Natural killer cell treated with Interleukin-12 subunit alpha and Interleukin-12 subunit beta and Interleukin-15 and Interleukin-18, amount 100 ng/mL, for 72 hours (primary cell): Measurements from ENCODE around the gene SYNE1. TPM values are rescaled to one million over a fixed set of nuclear protein-coding genes. Genes with fewer than 3 reads are reported as not detected.
"Not testable (repeated sequence)": the region's sequence is repeated elsewhere in the genome, so short reads cannot be mapped to it uniquely, and the experiment has no call there.

Source experiments
- ATAC-seq, 2 donors: fragments of 150-1000 bp; cut with Tn5 transposase in 1 of 2; sonication (Bioruptor Pico), chemical (Tn5 transposase) in 1 of 2; 2 replicates each; pipeline ENCODE4 v1.10.0; 2021
- DNase-seq: peaks from one replicate; pipeline ENCODE4 v3.0.0; 2022; ENCODE audit warnings: low spot score
- H3K27ac Mint-ChIP-seq, 2 donors: 1 replicate in 1 of 2; 2 replicates in 1 of 2; pipeline ENCODE4 v1.8.0; 2022; ENCODE audit warnings: mixed read lengths in 2 of 2, mild to moderate bottlenecking in 1 of 2, moderate library complexity in 1 of 2
- H3K27me3 Mint-ChIP-seq, 2 donors: 1 replicate in 1 of 2; 2 replicates in 1 of 2; pipeline ENCODE4 v1.8.0; 2022; ENCODE audit warnings: mixed read lengths in 2 of 2
- H3K36me3 Mint-ChIP-seq: one replicate; pipeline ENCODE4 v1.8.0; 2022; ENCODE audit warnings: mixed read lengths
- H3K4me1 Mint-ChIP-seq, 2 donors: 1 replicate in 1 of 2; 2 replicates in 1 of 2; pipeline ENCODE4 v1.8.0; 2022; ENCODE audit warnings: low read depth in 2 of 2, mixed read lengths in 2 of 2, mild to moderate bottlenecking in 1 of 2
- H3K4me3 Mint-ChIP-seq: one replicate; pipeline ENCODE4 v1.8.0; 2022; ENCODE audit warnings: mixed read lengths
- H3K9me3 Mint-ChIP-seq: 2 replicates; pipeline ENCODE4 v1.8.0; 2022; ENCODE audit warnings: mixed read lengths
- total RNA-seq, 2 donors: library from RNA; stranded (reverse); gene quantifications; one replicate each; pipeline ENCODE4 v1.2.3, GENCODE V29; 2022

The SYNE1 gene
- total RNA-seq, 2 donors from 2014 or later = 30.6 to 61.2 TPM

DNA sequence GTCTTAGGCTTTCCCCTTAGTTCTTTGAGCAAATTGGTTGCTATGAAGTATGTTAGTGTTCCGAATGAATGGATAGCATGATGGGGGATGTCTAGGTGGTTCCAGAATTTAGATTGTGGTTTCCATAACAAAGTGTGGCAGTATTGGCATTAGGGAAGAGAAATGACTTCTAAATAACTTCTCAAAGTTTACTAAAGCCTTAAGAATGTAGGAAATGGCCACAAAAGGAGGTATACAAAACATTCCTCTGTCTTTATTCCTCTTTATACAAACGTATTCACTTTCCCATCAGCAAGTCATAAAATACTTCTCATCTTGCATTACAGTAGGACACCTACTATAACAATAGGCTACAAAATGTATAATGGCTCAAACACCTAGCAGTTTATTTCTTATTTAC, 550.1 kb downstream of the SYNE1 start:
- Mint-ChIP-seq H3K27ac (no peak overlapping the region), H3K4me1 (no peaks in the 10 kb centered on the region), H3K27me3 (peaks cover under 1 to 5% of the 10 kb centered on the region in 2 donors), H3K9me3 (no peaks in the 10 kb centered on the region), H3K4me3 (no peak overlapping the region), H3K36me3 (no peaks in the 10 kb centered on the region)
- no peak for DNase-seq
- no peak for ATAC-seq

DNA sequence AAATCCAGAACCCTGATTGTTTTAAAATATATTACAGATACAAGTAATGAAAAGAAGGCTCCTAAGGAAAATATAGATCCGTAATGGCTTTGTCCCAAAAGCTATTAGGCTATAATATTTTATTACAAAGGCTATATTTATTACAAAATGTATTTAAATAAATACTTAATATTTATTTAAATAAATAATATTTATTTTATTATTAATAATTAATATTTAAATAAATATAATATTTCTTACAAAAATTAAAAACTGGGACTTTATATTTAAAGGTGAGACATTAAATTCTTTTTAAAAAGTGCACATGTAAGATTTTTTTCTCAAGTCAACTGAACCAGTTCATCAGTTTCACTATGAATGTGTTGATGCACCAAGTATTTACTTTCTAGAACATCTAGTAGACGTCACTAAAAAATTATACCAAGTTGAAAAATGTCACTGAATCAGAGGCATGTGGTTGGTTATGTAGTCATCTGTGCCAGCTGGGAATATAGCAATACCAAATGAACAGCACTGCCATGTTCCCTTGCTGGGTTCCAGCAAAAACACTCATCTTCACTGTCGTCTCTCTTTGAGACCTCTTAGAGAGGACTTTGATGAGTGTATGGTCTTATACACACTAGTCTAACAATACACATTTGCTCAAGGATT, 550.8 kb downstream of the SYNE1 start:
- ATAC-seq = no peak
- H3K4me3 Mint-ChIP-seq = no peak overlapping the region
- DNase-seq = no peak

DNA sequence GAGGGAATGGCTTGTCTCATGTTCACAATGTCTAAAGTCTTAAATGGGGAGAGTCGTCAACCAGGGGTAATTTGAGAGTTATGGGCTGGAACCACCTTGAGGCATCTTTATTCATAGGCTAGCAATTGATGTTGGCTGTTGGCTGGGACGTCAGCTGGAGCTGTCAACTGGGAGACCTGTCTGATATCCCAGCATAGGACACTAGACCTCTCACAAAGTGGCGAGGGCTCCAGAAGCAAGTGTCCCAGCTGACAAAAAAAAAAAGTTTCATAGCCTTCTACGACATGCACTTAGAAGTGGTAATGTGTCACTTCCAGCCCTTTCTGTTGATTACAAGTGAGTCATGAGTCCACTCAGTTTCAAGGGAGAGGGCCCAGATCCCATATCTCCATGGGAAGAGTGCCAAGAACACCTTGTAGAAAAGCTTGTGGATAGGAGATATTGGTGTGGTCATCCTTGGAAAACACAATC, 551.7 kb downstream of the SYNE1 start:
- no peak for DNase-seq
- H3K36me3 Mint-ChIP-seq = peaks cover 7% of the 10 kb centered on the region
- H3K27me3 Mint-ChIP-seq = peaks cover 10 to 13% of the 10 kb centered on the region in 2 donors
- no peak overlapping the region for H3K27ac Mint-ChIP-seq
- no peak for ATAC-seq
- H3K4me3 Mint-ChIP-seq = no peak overlapping the region
- H3K4me1 Mint-ChIP-seq = no peaks in the 10 kb centered on the region
- no peaks in the 10 kb centered on the region for H3K9me3 Mint-ChIP-seq

More for the DNA sequence above, 550.8 kb downstream of the SYNE1 start:
- Mint-ChIP-seq H3K36me3 (peaks cover 4% of the 10 kb centered on the region), H3K4me1 (no peaks in the 10 kb centered on the region), H3K27me3 (peaks cover 4% of the 10 kb centered on the region in 2 donors), H3K27ac (no peak overlapping the region), H3K9me3 (no peaks in the 10 kb centered on the region)

DNA sequence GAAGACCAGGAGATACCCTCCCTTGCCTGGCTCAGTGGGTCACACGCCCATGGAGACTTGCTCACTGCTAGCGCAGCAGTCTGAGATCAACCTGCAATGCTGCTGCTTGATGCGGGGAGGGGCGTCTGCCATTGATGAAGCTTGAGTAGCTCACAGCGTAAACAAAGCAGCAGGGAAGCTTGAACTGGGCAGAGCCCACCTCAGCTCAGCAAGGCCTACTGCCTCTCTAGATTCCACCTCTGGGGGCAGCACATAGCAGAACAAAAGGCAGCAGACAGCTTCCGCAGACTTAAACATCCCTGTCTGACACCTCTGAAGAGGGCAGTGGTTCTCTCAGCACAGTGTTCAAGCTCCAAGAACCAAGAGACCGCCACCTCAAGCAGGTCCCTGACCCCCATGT, 558.4 kb downstream of the SYNE1 start:
- ATAC-seq = no peak

DNA sequence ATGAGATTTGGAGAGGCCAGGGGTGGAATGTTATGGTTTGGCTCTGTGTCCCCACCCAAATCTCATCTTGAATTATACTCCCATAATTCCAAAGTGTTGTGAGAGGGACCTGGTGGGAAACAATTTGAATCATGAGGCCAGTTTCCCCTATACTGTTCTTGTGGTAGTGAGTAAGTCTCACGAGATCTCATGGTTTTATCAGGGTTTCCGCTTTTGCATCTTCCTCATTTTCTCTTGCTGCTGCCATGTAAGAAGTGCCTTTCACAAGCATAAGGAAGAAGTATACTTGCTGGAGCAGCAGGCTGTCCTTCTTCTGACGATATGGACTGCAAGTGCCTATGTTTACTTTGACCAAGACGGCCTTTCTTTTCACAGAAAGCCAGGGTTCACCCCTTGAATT, 559.2 kb downstream of the SYNE1 start:
- H3K27ac Mint-ChIP-seq = no peak overlapping the region
- H3K27me3 Mint-ChIP-seq = peaks cover 23 to 32% of the 10 kb centered on the region in 2 donors
- no peak for DNase-seq
- H3K4me3 Mint-ChIP-seq = no peak overlapping the region
- H3K36me3 Mint-ChIP-seq = peaks cover 35% of the 10 kb centered on the region
- peaks cover 8% of the 10 kb centered on the region for H3K9me3 Mint-ChIP-seq
- ATAC-seq = no peak
- H3K4me1 Mint-ChIP-seq = no peaks in the 10 kb centered on the region

More for the DNA sequence above, 558.4 kb downstream of the SYNE1 start:
- Mint-ChIP-seq H3K4me3 (no peak overlapping the region), H3K36me3 (peaks cover 35% of the 10 kb centered on the region), H3K27ac (no peak overlapping the region), H3K4me1 (no peaks in the 10 kb centered on the region), H3K9me3 (peaks cover 8% of the 10 kb centered on the region), H3K27me3 (peaks cover 23 to 32% of the 10 kb centered on the region in 2 donors)
- DNase-seq = no peak

DNA sequence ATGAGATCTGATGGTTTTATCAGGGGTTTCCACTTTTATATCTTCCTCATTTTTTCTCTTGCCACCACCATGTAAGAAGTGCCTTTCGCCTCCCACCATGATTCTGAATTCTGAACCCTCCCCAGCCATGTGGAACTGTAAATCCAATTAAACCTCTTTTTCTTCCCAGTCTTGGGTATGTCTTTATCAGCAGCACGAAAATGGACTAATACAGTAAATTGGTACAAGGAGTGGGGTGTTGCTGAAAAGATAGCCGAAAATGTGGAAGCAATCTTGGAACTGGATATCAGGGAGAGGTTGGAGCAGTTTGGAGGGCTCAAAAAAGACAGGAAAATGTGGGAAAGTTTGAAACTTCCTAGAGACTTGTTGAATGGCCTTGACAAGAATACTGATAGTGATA, 560.9 kb downstream of the SYNE1 start:
- not testable (repeated sequence) for H3K4me3 Mint-ChIP-seq, H3K4me1 Mint-ChIP-seq, H3K9me3 Mint-ChIP-seq, ATAC-seq, DNase-seq, H3K27ac Mint-ChIP-seq
- H3K27me3 Mint-ChIP-seq = peaks cover 21 to 33% of the 10 kb centered on the region in 2 donors
- peaks cover 30% of the 10 kb centered on the region for H3K36me3 Mint-ChIP-seq

DNA sequence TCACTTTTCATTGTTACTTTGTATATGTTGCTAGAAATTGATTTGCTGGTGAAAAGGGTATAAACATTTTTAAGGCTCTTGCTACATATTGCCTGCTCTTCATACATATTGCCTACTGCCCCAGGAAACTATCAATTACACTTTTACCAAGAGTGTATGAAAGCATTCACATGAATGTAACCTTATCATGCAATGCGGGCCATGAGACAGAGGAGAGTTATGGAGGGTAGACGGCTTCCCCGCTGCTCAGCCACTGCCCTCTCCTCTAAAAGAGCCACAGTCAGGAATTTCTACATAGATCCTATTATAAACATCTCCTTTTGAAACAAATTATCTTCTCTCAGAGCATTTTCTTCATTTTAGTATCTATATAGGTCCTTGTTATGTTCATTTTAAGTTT, 565.3 kb downstream of the SYNE1 start:
- ATAC-seq (no peak), DNase-seq (no peak)
- H3K4me3 Mint-ChIP-seq = no peak overlapping the region
- H3K36me3 Mint-ChIP-seq = peaks cover 21% of the 10 kb centered on the region
- H3K4me1 Mint-ChIP-seq = no peaks in the 10 kb centered on the region
- no peak overlapping the region for H3K27ac Mint-ChIP-seq
- peaks cover 14 to 15% of the 10 kb centered on the region in 2 donors for H3K27me3 Mint-ChIP-seq
- peaks cover 6% of the 10 kb centered on the region for H3K9me3 Mint-ChIP-seq

Other genes starting within 250 kb of the SYNE1 start
- gene MYCT1, start 60.5 kb upstream of the SYNE1 start, total RNA-seq = not detected
- not detected for gene VIP, start 113.4 kb upstream of the SYNE1 start, total RNA-seq